Measurements from ENCODE around the gene KRT6C.
"Not testable (repeated sequence)": the region's sequence is repeated elsewhere in the genome, so short reads cannot be mapped to it uniquely, and the experiment has no call there.

Gene KRT6C

GRCh38 chr12:52448228-52448627 is 25.4 kb downstream of the KRT6C start:
- Histone ChIP-seq H3K9ac (ENCODE audit: low read length) (no peak overlapping the region), H3K4me1 (ENCODE audit: insufficient read depth, low read length) (no peaks in the 10 kb centered on the region), H3K27me3 (ENCODE audit: control insufficient read depth in 1 of 2, insufficient read depth in 2 of 2, low read length in 2 of 2) (no peaks in the 10 kb centered on the region), H3K9me3 (ENCODE audit: low read length) (no peaks in the 10 kb centered on the region), H3K36me3 (ENCODE audit: insufficient read depth, low read length) (no peaks in the 10 kb centered on the region), H3K27ac (ENCODE audit: low read depth, low read length) (no peak overlapping the region), H3K4me3 (ENCODE audit: low read depth in 1 of 2, low read length in 2 of 2) (no peak overlapping the region)

GRCh38 chr12:52447196-52447595 is 26.4 kb downstream of the KRT6C start:
- not testable (repeated sequence) for H3K4me3 ChIP-seq (ENCODE audit: low read depth in 1 of 2, low read length in 2 of 2); H3K27me3 ChIP-seq (ENCODE audit: control insufficient read depth in 1 of 2, insufficient read depth in 2 of 2, low read length in 2 of 2); H3K27ac ChIP-seq (ENCODE audit: low read depth, low read length); H3K9me3 ChIP-seq (ENCODE audit: low read length); H3K9ac ChIP-seq (ENCODE audit: low read length); H3K4me1 ChIP-seq (ENCODE audit: insufficient read depth, low read length); H3K36me3 ChIP-seq (ENCODE audit: insufficient read depth, low read length)

GRCh38 chr12:52446367-52447045 is 27.1 kb downstream of the KRT6C start:
- no peak overlapping the region for H3K4me3 ChIP-seq (ENCODE audit: low read depth in 1 of 2, low read length in 2 of 2)
- no peak overlapping the region for H3K9ac ChIP-seq (ENCODE audit: low read length)
- H3K4me1 ChIP-seq (ENCODE audit: insufficient read depth, low read length) = peaks cover 5% of the 10 kb centered on the region
- H3K9me3 ChIP-seq (ENCODE audit: low read length) = no peaks in the 10 kb centered on the region
- no peaks in the 10 kb centered on the region for H3K27me3 ChIP-seq (ENCODE audit: control insufficient read depth in 1 of 2, insufficient read depth in 2 of 2, low read length in 2 of 2)
- H3K27ac ChIP-seq (ENCODE audit: low read depth, low read length) = no peak overlapping the region
- H3K36me3 ChIP-seq (ENCODE audit: insufficient read depth, low read length) = no peaks in the 10 kb centered on the region

DNA sequence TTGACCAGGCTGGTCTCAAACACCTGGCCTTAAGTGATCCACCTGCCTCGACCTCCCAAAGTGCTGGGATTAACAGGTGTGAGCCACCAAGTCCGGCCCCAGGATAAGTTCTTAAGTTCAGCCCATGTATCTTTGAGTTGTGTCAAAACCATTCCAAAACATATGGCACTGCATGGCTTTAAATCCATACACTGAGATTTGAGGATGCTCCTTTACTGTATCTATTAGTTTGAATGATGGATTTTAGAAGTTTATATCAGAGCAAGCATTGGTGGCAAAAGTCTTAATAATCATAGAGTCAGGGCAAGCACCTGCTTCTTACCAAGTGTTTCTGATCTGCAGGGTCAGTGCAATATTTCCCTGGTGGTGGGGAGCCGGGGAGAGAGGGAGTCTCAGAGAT is 27.7 kb downstream of the KRT6C start:
- Histone ChIP-seq H3K36me3 (ENCODE audit: insufficient read depth, low read length) (no peaks in the 10 kb centered on the region), H3K4me1 (ENCODE audit: insufficient read depth, low read length) (peaks cover 5% of the 10 kb centered on the region), H3K27me3 (ENCODE audit: control insufficient read depth in 1 of 2, insufficient read depth in 2 of 2, low read length in 2 of 2) (no peaks in the 10 kb centered on the region), H3K9me3 (ENCODE audit: low read length) (no peaks in the 10 kb centered on the region), H3K9ac (ENCODE audit: low read length) (no peak overlapping the region), H3K27ac (ENCODE audit: low read depth, low read length) (no peak overlapping the region), H3K4me3 (ENCODE audit: low read depth in 1 of 2, low read length in 2 of 2) (no peak overlapping the region)

GRCh38 chr12:52444647-52445595 is 28.7 kb downstream of the KRT6C start:
- no peak overlapping the region for H3K27ac ChIP-seq (ENCODE audit: low read depth, low read length)
- no peak overlapping the region for H3K9ac ChIP-seq (ENCODE audit: low read length)

GRCh38 chr12:52443966-52444365 is 29.6 kb downstream of the KRT6C start:
- peaks cover 5% of the 10 kb centered on the region for H3K4me1 ChIP-seq (ENCODE audit: insufficient read depth, low read length)
- H3K9me3 ChIP-seq (ENCODE audit: low read length) = no peaks in the 10 kb centered on the region
- H3K4me3 ChIP-seq (ENCODE audit: low read depth in 1 of 2, low read length in 2 of 2) = no peak overlapping the region
- H3K27me3 ChIP-seq (ENCODE audit: control insufficient read depth in 1 of 2, insufficient read depth in 2 of 2, low read length in 2 of 2) = no peaks in the 10 kb centered on the region
- H3K36me3 ChIP-seq (ENCODE audit: insufficient read depth, low read length) = no peaks in the 10 kb centered on the region
- no peak overlapping the region for H3K27ac ChIP-seq (ENCODE audit: low read depth, low read length)
- H3K9ac ChIP-seq (ENCODE audit: low read length) = no peak overlapping the region

More at GRCh38 chr12:52444647-52445595, 28.7 kb downstream of the KRT6C start:
- Histone ChIP-seq H3K4me3 (ENCODE audit: low read depth in 1 of 2, low read length in 2 of 2) (no peak overlapping the region), H3K27me3 (ENCODE audit: control insufficient read depth in 1 of 2, insufficient read depth in 2 of 2, low read length in 2 of 2) (no peaks in the 10 kb centered on the region), H3K4me1 (ENCODE audit: insufficient read depth, low read length) (peaks cover 5% of the 10 kb centered on the region), H3K36me3 (ENCODE audit: insufficient read depth, low read length) (no peaks in the 10 kb centered on the region), H3K9me3 (ENCODE audit: low read length) (no peaks in the 10 kb centered on the region)

DNA sequence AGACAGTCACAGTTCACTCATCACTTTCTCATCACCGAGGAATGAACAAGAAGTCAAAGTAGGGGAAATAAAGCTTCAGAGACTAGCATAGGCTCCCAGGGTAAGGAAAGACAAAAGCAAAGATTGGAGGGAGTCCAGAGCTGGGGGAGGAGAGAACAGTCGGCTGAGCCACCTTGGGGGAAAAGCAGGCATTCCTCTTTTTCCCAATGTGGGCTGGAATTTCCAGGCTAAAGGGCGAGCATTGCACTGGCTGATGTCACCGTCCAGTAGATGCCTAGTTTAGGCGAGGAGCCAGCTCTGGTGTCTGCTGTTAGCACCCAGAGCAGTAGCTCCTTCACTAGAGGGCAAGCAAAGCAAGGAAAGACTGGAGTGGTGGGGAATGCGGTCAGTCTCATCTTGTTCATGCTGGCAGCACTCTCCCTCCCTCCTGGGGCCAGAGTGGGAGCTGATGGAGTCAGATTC is 31.0 kb downstream of the KRT6C start:
- Histone ChIP-seq H3K9me3 (ENCODE audit: low read length) (no peaks in the 10 kb centered on the region), H3K4me1 (ENCODE audit: insufficient read depth, low read length) (peaks cover 5% of the 10 kb centered on the region), H3K36me3 (ENCODE audit: insufficient read depth, low read length) (no peaks in the 10 kb centered on the region), H3K9ac (ENCODE audit: low read length) (no peak overlapping the region), H3K27me3 (ENCODE audit: control insufficient read depth in 1 of 2, insufficient read depth in 2 of 2, low read length in 2 of 2) (no peaks in the 10 kb centered on the region), H3K4me3 (ENCODE audit: low read depth in 1 of 2, low read length in 2 of 2) (no peak overlapping the region), H3K27ac (ENCODE audit: low read depth, low read length) (no peak overlapping the region)

GRCh38 chr12:52441320-52441911 is 32.2 kb downstream of the KRT6C start:
- Histone ChIP-seq H3K27ac (ENCODE audit: low read depth, low read length) (no peak overlapping the region), H3K9me3 (ENCODE audit: low read length) (no peaks in the 10 kb centered on the region), H3K9ac (ENCODE audit: low read length) (no peak overlapping the region), H3K27me3 (ENCODE audit: control insufficient read depth in 1 of 2, insufficient read depth in 2 of 2, low read length in 2 of 2) (no peaks in the 10 kb centered on the region), H3K4me3 (ENCODE audit: low read depth in 1 of 2, low read length in 2 of 2) (no peak overlapping the region), H3K4me1 (ENCODE audit: insufficient read depth, low read length) (peaks cover 11% of the 10 kb centered on the region), H3K36me3 (ENCODE audit: insufficient read depth, low read length) (no peaks in the 10 kb centered on the region)

DNA sequence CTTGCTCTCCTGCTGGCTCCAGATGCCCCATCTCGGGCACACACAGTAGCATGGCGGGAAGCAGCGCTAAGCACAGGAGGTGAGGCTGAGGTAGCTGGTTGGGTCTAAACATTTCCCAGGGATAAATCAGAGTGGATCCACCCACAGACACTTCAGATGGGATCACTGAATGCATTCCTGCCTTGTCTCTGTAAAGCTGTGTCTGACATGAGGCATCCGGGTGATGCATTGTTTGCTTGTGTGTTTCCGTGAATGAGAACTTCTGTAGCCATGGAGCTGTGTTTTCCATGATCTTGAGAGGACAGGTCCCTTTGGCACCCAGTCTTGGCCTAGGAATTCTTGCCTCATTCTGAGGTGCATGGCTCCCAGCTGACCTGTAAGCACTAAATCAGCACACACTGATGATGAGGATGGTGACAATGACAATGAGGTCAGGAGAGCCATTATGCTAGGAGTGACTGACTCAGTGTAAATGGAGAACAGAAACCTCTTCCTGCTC is 32.7 kb downstream of the KRT6C start:
- H3K27me3 ChIP-seq (ENCODE audit: control insufficient read depth in 1 of 2, insufficient read depth in 2 of 2, low read length in 2 of 2) = no peaks in the 10 kb centered on the region
- H3K4me1 ChIP-seq (ENCODE audit: insufficient read depth, low read length) = peaks cover 16% of the 10 kb centered on the region
- no peaks in the 10 kb centered on the region for H3K36me3 ChIP-seq (ENCODE audit: insufficient read depth, low read length)
- H3K9me3 ChIP-seq (ENCODE audit: low read length) = no peaks in the 10 kb centered on the region
- no peak overlapping the region for H3K4me3 ChIP-seq (ENCODE audit: low read depth in 1 of 2, low read length in 2 of 2)
- H3K9ac ChIP-seq (ENCODE audit: low read length) = no peak overlapping the region
- no peak overlapping the region for H3K27ac ChIP-seq (ENCODE audit: low read depth, low read length)

DNA sequence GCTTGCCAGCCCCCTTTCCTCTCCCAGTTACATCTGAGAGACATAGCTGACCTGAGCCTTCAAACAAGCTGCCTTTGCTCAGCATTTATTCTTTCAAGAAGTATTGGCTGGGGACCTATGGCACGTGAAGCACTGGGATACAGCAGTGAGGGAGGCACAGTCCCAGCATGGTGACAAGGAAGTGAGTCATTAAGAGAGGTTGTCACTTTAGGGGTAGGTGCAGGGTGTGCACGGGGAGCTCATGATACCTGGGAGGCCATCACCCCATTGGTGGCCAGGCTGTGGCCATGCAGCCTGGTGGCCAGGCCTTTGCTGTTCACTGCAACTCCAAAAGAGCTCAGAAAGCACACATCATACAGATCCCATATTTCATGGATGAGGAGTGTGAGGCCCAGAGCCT is 33.8 kb downstream of the KRT6C start:
- Histone ChIP-seq H3K36me3 (ENCODE audit: insufficient read depth, low read length) (no peaks in the 10 kb centered on the region), H3K27ac (ENCODE audit: low read depth, low read length) (no peak overlapping the region), H3K9me3 (ENCODE audit: low read length) (no peaks in the 10 kb centered on the region), H3K27me3 (ENCODE audit: control insufficient read depth in 1 of 2, insufficient read depth in 2 of 2, low read length in 2 of 2) (no peaks in the 10 kb centered on the region), H3K4me1 (ENCODE audit: insufficient read depth, low read length) (peaks cover 24% of the 10 kb centered on the region), H3K4me3 (ENCODE audit: low read depth in 1 of 2, low read length in 2 of 2) (no peak overlapping the region), H3K9ac (ENCODE audit: low read length) (no peak overlapping the region)

- Histone ChIP-seq H3K27me3 (ENCODE audit: control insufficient read depth in 1 of 2, insufficient read depth in 2 of 2, low read length in 2 of 2) (no peaks in the 10 kb centered on the region), H3K9ac (ENCODE audit: low read length) (no peak overlapping the region), H3K9me3 (ENCODE audit: low read length) (no peaks in the 10 kb centered on the region), H3K4me3 (ENCODE audit: low read depth in 1 of 2, low read length in 2 of 2) (no peak overlapping the region), H3K4me1 (ENCODE audit: insufficient read depth, low read length) (peaks cover 24% of the 10 kb centered on the region), H3K36me3 (ENCODE audit: insufficient read depth, low read length) (no peaks in the 10 kb centered on the region), H3K27ac (ENCODE audit: low read depth, low read length) (no peak overlapping the region)
Measured at GRCh38 chr12:52439420-52439819, 34.2 kb downstream of the KRT6C start.
